ENCODE data around the gene CREG2.

DNA sequence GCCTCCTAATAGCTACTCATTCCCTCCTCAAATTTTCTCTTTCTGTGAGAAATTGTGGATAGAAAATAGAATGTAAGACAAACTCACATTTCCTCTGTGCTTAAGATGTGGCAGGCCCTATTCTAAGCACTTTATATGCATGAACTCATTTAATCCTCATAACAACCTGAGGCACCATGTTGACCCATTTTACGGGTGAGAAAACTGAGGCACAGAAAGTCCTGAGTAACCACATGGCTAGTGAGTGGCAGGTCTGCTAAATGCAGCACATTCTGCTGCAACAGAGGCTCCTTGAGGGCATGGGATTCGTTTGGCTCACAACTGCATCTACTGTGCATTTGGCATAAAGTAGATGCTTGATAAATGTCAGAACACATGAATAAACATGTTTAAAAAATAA is 56.1 kb downstream of the CREG2 start:
- TF ChIP-seq EZH2 (IDR thresholded peaks at IDR 0.05; ENCODE audit: insufficient read depth, poor library complexity, severe bottlenecking) (no peak), EZH2phosphoT487 (IDR thresholded peaks at IDR 0.05; ENCODE audit: insufficient read depth, low read depth) (no peak)

Data from GM23248 (cell line).